Calu3 (cell line): ENCODE data around the gene CFAP92. TPM values are rescaled to one million over a fixed set of nuclear protein-coding genes. Genes with fewer than 3 reads are reported as not detected.

ENCODE experiments used
- BruUV-seq: library from RNA; stranded (reverse); fragments of 400-500 nt; replicated peaks from 2 replicates; lab custom pipeline; 2021; lab: Mats Ljungman, UMichigan
- CTCF ChIA-PET: fragments of 300-600 bp; sonication (Branson Sonifier 250); formaldehyde crosslinking; loops from one replicate; lab custom pipeline; 2022; ENCODE audit warnings: antibody characterized with exemption; lab: Charles Lee
- DNase-seq: peaks from one replicate; pipeline ENCODE4 v3.0.0; 2022
- H3K27ac Mint-ChIP-seq: one replicate; pipeline ENCODE4 v1.8.0; 2022; ENCODE audit warnings: mixed read lengths; ENCODE audit not compliant: unreplicated experiment
- H3K27me3 Mint-ChIP-seq: one replicate; pipeline ENCODE4 v1.8.0; 2022; ENCODE audit warnings: mixed read lengths; ENCODE audit not compliant: unreplicated experiment
- H3K36me3 Mint-ChIP-seq: one replicate; pipeline ENCODE4 v1.8.0; 2022; ENCODE audit warnings: mild to moderate bottlenecking, moderate library complexity, mixed read lengths; ENCODE audit not compliant: insufficient read depth, unreplicated experiment
- H3K4me1 Mint-ChIP-seq: one replicate; pipeline ENCODE4 v1.8.0; 2022; ENCODE audit warnings: mild to moderate bottlenecking, low read depth, mixed read lengths; ENCODE audit not compliant: unreplicated experiment
- H3K4me3 Mint-ChIP-seq: one replicate; pipeline ENCODE4 v1.8.0; 2022; ENCODE audit warnings: mild to moderate bottlenecking, low read depth, moderate library complexity, mixed read lengths; ENCODE audit not compliant: unreplicated experiment
- H3K9me3 Mint-ChIP-seq: one replicate; pipeline ENCODE4 v1.8.0; 2022; ENCODE audit warnings: low read depth, mixed read lengths; ENCODE audit not compliant: unreplicated experiment
- intact Hi-C: fragments of 100-400 bp; cut with micrococcal nuclease; formaldehyde crosslinking; loops from one replicate; pipeline ENCODE4 v1.10.0; 2022; ENCODE audit not compliant: unreplicated experiment
- total RNA-seq: library from RNA; stranded (reverse); gene quantifications from 2 replicates; pipeline ENCODE4 v1.2.3, GENCODE V29; 2022
- TF ChIP-seq, protein P1 (sequence below): fragments of 200-600 bp; IDR thresholded peaks from one replicate; pipeline ENCODE4 v1.8.0; 2022; ENCODE audit warnings: antibody characterized with exemption; ENCODE audit not compliant: unreplicated experiment

Gene CFAP92
- total RNA-seq, 1 experiment from 2014 or later, result 0.92 TPM

DNA sequence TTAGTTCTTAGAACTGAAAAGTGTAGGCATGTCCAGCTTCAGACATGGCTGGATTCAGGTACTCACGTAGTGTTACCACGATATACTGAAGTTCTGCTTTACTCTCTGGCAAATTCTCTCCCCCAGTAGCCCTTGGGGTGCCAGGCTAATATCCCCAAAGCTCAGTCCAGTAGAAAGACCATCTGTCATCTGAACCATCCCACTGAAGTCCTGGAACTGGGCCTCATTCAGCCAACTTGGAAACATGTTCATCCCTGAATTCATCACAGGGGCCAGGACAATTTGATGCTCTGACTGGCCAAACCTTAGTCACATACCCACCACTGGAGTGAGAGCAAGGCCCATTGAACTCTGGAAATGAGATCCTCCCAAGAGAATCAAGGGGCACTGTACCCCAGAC, 15.4 kb upstream of the CFAP92 start:
- intact Hi-C loops, result no loop called here
- Mint-ChIP-seq H3K4me1 (peaks cover 12% of the 10 kb centered on the region), H3K27me3 (peaks cover 32% of the 10 kb centered on the region), H3K36me3 (no peaks in the 10 kb centered on the region), H3K4me3 (no peak overlapping the region), H3K27ac (no peak overlapping the region), H3K9me3 (no peaks in the 10 kb centered on the region)
- CTCF ChIA-PET, result interaction anchor here (0.9 kb wide), 1 partner anchor 130 kb away, joined by 3 read pairs; no protein-coding TSS in a partner anchor
- TF ChIP-seq, protein P1, sequence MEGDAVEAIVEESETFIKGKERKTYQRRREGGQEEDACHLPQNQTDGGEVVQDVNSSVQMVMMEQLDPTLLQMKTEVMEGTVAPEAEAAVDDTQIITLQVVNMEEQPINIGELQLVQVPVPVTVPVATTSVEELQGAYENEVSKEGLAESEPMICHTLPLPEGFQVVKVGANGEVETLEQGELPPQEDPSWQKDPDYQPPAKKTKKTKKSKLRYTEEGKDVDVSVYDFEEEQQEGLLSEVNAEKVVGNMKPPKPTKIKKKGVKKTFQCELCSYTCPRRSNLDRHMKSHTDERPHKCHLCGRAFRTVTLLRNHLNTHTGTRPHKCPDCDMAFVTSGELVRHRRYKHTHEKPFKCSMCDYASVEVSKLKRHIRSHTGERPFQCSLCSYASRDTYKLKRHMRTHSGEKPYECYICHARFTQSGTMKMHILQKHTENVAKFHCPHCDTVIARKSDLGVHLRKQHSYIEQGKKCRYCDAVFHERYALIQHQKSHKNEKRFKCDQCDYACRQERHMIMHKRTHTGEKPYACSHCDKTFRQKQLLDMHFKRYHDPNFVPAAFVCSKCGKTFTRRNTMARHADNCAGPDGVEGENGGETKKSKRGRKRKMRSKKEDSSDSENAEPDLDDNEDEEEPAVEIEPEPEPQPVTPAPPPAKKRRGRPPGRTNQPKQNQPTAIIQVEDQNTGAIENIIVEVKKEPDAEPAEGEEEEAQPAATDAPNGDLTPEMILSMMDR, result no peak
- no peak for DNase-seq
- BruUV-seq, result no TSS peak

DNA sequence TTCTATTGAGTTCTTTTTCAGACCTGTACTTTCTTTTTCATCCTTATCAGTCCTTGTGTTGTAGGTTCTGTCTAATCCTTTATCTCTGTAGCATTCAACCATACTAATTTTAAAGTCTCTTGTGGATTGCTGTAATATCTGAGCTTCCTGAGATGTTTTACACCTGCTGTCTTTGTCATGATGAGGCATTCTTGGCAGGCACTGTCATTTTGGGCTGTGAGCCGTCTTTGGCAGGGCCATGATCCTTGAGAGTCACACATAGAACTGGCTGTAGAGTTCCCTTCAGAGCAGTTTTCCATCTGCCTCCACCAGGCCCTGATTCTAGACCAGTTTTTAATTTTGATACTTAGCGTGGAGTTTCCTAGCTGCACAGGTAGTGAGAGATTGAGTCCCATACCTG, 13.9 kb upstream of the CFAP92 start:
- BruUV-seq, result no TSS peak
- no peak overlapping the region for H3K27ac Mint-ChIP-seq
- no peak overlapping the region for H3K4me3 Mint-ChIP-seq
- peaks cover 43% of the 10 kb centered on the region for H3K27me3 Mint-ChIP-seq
- intact Hi-C loops, result no loop called here
- CTCF ChIA-PET, result interaction anchor here (1.2 to 3.0 kb wide), 2 partner anchors 8 to 47 kb away, joined by 5 to 18 read pairs; no protein-coding TSS in a partner anchor
- no peaks in the 10 kb centered on the region for H3K9me3 Mint-ChIP-seq
- peaks cover 21% of the 10 kb centered on the region for H3K4me1 Mint-ChIP-seq
- TF ChIP-seq, protein P1, result no peak
- DNase-seq, result no peak
- no peaks in the 10 kb centered on the region for H3K36me3 Mint-ChIP-seq

DNA sequence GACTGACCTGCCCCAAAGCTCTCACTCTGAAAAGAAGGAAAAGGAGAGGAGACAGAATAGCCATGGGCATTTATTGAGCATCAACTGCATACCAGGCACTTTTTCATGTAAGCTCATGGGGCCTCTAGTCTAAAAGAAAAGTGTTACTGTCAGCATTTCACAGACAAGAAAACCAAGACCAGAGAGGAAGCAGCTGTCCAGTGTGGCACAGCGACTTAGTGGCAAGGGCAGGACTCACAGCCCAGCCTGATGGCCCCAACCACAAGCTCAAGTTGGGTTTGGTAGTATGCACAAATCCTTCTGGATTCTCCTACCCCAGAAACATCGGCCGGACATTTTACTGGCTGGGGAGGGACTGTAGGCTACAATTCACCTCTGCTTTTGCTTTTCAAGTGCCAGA, 13.0 kb upstream of the CFAP92 start:
- intact Hi-C loops, result no loop called here

DNA sequence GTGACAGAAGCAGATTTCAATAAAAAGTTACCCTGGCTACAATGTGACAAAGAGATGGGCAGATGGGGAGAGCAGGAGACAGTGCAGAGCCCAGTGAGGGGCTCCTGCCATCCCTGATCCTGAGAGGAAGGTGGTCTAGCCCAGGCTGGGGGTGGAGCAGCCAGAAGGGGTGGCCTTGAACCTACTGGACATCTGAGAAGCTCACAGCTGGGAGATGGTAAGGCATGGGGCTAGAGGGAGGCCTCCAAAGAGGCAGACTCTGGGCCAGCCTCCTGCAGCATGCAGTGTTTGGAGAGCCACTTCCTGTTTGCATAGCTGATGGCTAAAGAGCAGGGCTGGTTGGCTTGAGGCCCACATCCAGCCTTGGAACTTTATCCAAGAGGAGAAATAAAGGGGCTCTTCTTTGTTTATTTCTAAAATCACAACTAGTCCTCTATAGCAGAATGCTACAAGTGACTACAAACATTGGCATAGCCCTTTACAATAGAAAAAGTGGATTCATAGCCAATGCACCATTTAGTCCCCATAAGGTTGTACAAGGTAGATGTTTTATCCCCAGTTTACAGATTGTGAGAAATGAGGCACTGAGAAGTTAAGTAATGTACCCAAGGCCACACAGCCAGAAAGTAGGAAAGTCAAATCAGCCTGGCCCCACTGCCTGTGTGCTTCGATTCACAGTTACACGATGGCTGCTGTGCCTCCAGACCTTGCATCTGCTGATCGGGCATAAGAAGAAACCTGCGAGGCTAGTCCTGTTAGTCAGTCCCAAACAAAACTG, 11.8 kb upstream of the CFAP92 start:
- CTCF ChIA-PET, result interaction anchor here (1.1 to 3.0 kb wide), 2 partner anchors 9 to 10 kb away, joined by 3 to 18 read pairs; no protein-coding TSS in a partner anchor
- BruUV-seq, result no TSS peak
- Mint-ChIP-seq H3K27ac (no peak overlapping the region), H3K36me3 (no peaks in the 10 kb centered on the region), H3K27me3 (peaks cover 57% of the 10 kb centered on the region), H3K4me3 (no peak overlapping the region), H3K9me3 (no peaks in the 10 kb centered on the region), H3K4me1 (peaks cover 21% of the 10 kb centered on the region)
- DNase-seq, result no peak
- intact Hi-C loops, result no loop called here
- TF ChIP-seq, protein P1, result no peak

More for the DNA sequence above, 13.0 kb upstream of the CFAP92 start:
- CTCF ChIA-PET, result interaction anchor here (3.0 kb wide), 1 partner anchor 9 kb away, joined by 18 read pairs; no protein-coding TSS in a partner anchor
- BruUV-seq, result no TSS peak
- H3K36me3 Mint-ChIP-seq, result no peaks in the 10 kb centered on the region
- H3K27me3 Mint-ChIP-seq, result peaks cover 52% of the 10 kb centered on the region
- no peaks in the 10 kb centered on the region for H3K9me3 Mint-ChIP-seq
- TF ChIP-seq, protein P1, result no peak
- peaks cover 21% of the 10 kb centered on the region for H3K4me1 Mint-ChIP-seq
- DNase-seq, result no peak
- no peak overlapping the region for H3K27ac Mint-ChIP-seq
- H3K4me3 Mint-ChIP-seq, result no peak overlapping the region
